GM12878 (cell line): ENCODE measurements around the gene THSD4. TPM values are rescaled to one million over a fixed set of nuclear protein-coding genes. Genes with fewer than 3 reads are reported as not detected.

ENCODE experiments used
- ATAC-seq: fragments of 200-7000 bp; cut with Tn5 transposase; 3 replicates; pipeline ENCODE4 v1.9.1; 2020; ENCODE audit warnings: mild to moderate bottlenecking, moderate library complexity
- BruUV-seq: library from RNA; stranded (reverse); fragments of 400-500 nt; replicated peaks from 2 replicates; lab custom pipeline; 2021; lab: Mats Ljungman, UMichigan
- CTCF ChIA-PET: fragments of 300-600 bp; sonication (Branson Sonifier 250); formaldehyde crosslinking; extraction: SDS; loops from one replicate; lab custom pipeline; 2021; ENCODE audit warnings: inconsistent platforms; lab: Yijun Ruan, JAX
- POLR2A ChIA-PET: fragments of 350-600 bp; formaldehyde crosslinking; extraction: SDS; loops from one replicate; lab custom pipeline; 2021; ENCODE audit warnings: inconsistent platforms; lab: Charles Lee
- RAD21 ChIA-PET: fragments of 300-600 bp; sonication (Branson Sonifier 250); formaldehyde crosslinking; loops from one replicate; lab custom pipeline; 2023; ENCODE audit warnings: antibody characterized with exemption; ENCODE audit not compliant: unreplicated experiment; lab: Charles Lee
- SMC1A ChIA-PET: fragments of 300-600 bp; sonication (Branson Sonifier 250); formaldehyde crosslinking; loops from one replicate; lab custom pipeline; 2023; ENCODE audit not compliant: unreplicated experiment, uncharacterized antibody; lab: Charles Lee
- DNase-seq: peaks from one replicate; pipeline ENCODE4 v3.0.0-alpha.2; 2011; ENCODE audit warnings: low read depth, low spot score
- FAIRE-seq: peaks from 3 replicates; lab custom pipeline; 2011; peaks lifted over from hg19 to GRCh38; lab: Jason Lieb, UNC
- H2AFZ ChIP-seq: 2 replicates; pipeline ENCODE4 v1.6.0; 2011; ENCODE audit warnings: low read depth, low read length, control low read depth; ENCODE audit not compliant: control insufficient read depth
- H3K27ac ChIP-seq: 2 replicates; pipeline ENCODE4 v1.5.1; 2011; ENCODE audit warnings: control low read depth; ENCODE audit not compliant: control insufficient read depth, insufficient read depth
- H3K27me3 ChIP-seq, 2 experiments: replicated peaks in 1 of 2; 2 replicates each; pipeline versions ENCODE4 v1.6.0 to v1.6.1; 2011; ENCODE audit warnings: low read length in 1 of 2; ENCODE audit not compliant: control insufficient read depth in 2 of 2, insufficient read depth in 2 of 2
- H3K36me3 ChIP-seq, 2 experiments: 2 replicates each; pipeline ENCODE4 v1.5.1; 2011; ENCODE audit warnings: low read length in 1 of 2; ENCODE audit not compliant: control insufficient read depth in 2 of 2, insufficient read depth in 2 of 2
- H3K4me1 ChIP-seq: 2 replicates; pipeline ENCODE4 v1.6.1; 2011; ENCODE audit warnings: mild to moderate bottlenecking, low read length, moderate library complexity, mixed read lengths; ENCODE audit not compliant: control insufficient read depth, insufficient read depth
- H3K4me2 ChIP-seq: 2 replicates; pipeline ENCODE4 v1.6.0; 2011; ENCODE audit warnings: control low read depth; ENCODE audit not compliant: control insufficient read depth, insufficient read depth
- H3K4me3 ChIP-seq: fragments of 200-600 bp; sonication (generic); 2 replicates; pipeline ENCODE4 v1.5.1; 2016
- H3K79me2 ChIP-seq: 2 replicates; pipeline ENCODE4 v1.6.0; 2011; ENCODE audit warnings: low read length; ENCODE audit not compliant: control insufficient read depth, insufficient read depth
- H3K9ac ChIP-seq: 2 replicates; pipeline ENCODE4 v1.8.0; 2011; ENCODE audit warnings: low read length, control low read depth, mixed read lengths; ENCODE audit not compliant: control insufficient read depth, insufficient read depth
- H3K9me3 ChIP-seq: replicated peaks from 3 replicates; pipeline ENCODE4 v1.5.1; 2011; ENCODE audit warnings: mild to moderate bottlenecking, low read length; ENCODE audit not compliant: control insufficient read depth, insufficient read depth
- H4K20me1 ChIP-seq: 2 replicates; pipeline ENCODE4 v1.6.0; 2011; ENCODE audit not compliant: control insufficient read depth, insufficient read depth
- ATF2 ChIP-seq: IDR thresholded peaks from 2 replicates; pipeline ENCODE4 v1.6.1; 2012; ENCODE audit warnings: low read length, inconsistent platforms
- EP300 ChIP-seq, 2 experiments: fragments of 150-350 bp in 1 of 2; IDR thresholded peaks; 2 replicates each; pipeline ENCODE4 v1.6.1; 2011 to 2012; ENCODE audit warnings: low read depth in 2 of 2, low read length in 2 of 2, borderline replicate concordance in 1 of 2, improper control_type of control experiment in 1 of 2, inconsistent platforms in 1 of 2; ENCODE audit not compliant: control insufficient read depth in 1 of 2
- ETV6 ChIP-seq, 2 experiments: fragments of 450-650 bp in 1 of 2; IDR thresholded peaks in 1 of 2; conservative IDR thresholded peaks in 1 of 2; 2 replicates each; pipeline ENCODE4 v1.6.1; 2014; ENCODE audit warnings: antibody characterized with exemption in 1 of 2, borderline replicate concordance in 1 of 2, low read depth in 1 of 2, mild to moderate bottlenecking in 1 of 2, moderate library complexity in 1 of 2
- FOXK2 ChIP-seq: fragments of 450-650 bp; IDR thresholded peaks from 2 replicates; pipeline ENCODE4 v1.6.1; 2017; ENCODE audit warnings: mild to moderate bottlenecking, moderate library complexity
- NKRF ChIP-seq: fragments of 450-650 bp; conservative IDR thresholded peaks from 2 replicates; pipeline ENCODE4 v1.6.1; 2017; ENCODE audit warnings: mild to moderate bottlenecking, moderate library complexity
- NR2F1 ChIP-seq: fragments of 450-650 bp; conservative IDR thresholded peaks from 2 replicates; pipeline ENCODE4 v1.6.1; 2017; ENCODE audit warnings: mild to moderate bottlenecking
- PAX5 ChIP-seq: IDR thresholded peaks from 2 replicates; pipeline ENCODE4 v1.6.1; 2011; ENCODE audit warnings: low read depth, low read length, borderline replicate concordance
- PAX8 ChIP-seq: fragments of 450-650 bp; IDR thresholded peaks from 2 replicates; pipeline ENCODE4 v1.6.1; 2017; ENCODE audit warnings: mild to moderate bottlenecking, moderate library complexity
- RAD51 ChIP-seq: fragments of 450-650 bp; IDR thresholded peaks from 2 replicates; pipeline ENCODE4 v1.6.1; 2016; ENCODE audit warnings: moderate library complexity, mild to moderate bottlenecking, inconsistent platforms
- RUNX3 ChIP-seq: IDR thresholded peaks from 2 replicates; pipeline ENCODE4 v1.6.1; 2012; ENCODE audit warnings: low read length, inconsistent platforms
- SMAD1 ChIP-seq: fragments of 450-650 bp; IDR thresholded peaks from 2 replicates; pipeline ENCODE4 v1.6.1; 2018; ENCODE audit warnings: mild to moderate bottlenecking, low read depth; ENCODE audit not compliant: partially characterized antibody
- TAF1 ChIP-seq: IDR thresholded peaks from 2 replicates; pipeline ENCODE4 v1.6.1; 2011; ENCODE audit warnings: mild to moderate bottlenecking, low read depth, low read length, borderline replicate concordance
- WRNIP1 ChIP-seq: IDR thresholded peaks from 2 replicates; pipeline ENCODE4 v1.6.1; 2011; ENCODE audit warnings: low read depth, low read length, improper control_type of control experiment, borderline replicate concordance
- ZBTB4 ChIP-seq: fragments of 450-650 bp; formaldehyde crosslinking; IDR thresholded peaks from 2 replicates; pipeline ENCODE4 v1.4.0; 2022; ENCODE audit warnings: mild to moderate bottlenecking, moderate library complexity
- ZSCAN29 ChIP-seq: fragments of 450-650 bp; IDR thresholded peaks from 2 replicates; pipeline ENCODE4 v1.6.1; 2017; ENCODE audit warnings: mild to moderate bottlenecking, moderate library complexity
- WGBS: methylation state at CpG from one replicate; pipeline ENCODE4 v1.1.6; 2016; ENCODE audit warnings: low lambda C conversion rate; ENCODE audit not compliant: insufficient replicate concordance, insufficient coverage; ENCODE audit errors: missing lambda C conversion rate; 5-methylcytosine and 5-hydroxymethylcytosine counted together
- in situ Hi-C: fragments of 300-500 bp; cut with MboI; formaldehyde crosslinking; loops from 9 replicates; pipeline ENCODE4 v1.14.3; 2018; ENCODE audit warnings: mixed read lengths
- intact Hi-C: fragments of 100-400 bp; cut with micrococcal nuclease; formaldehyde crosslinking; loops from one replicate; pipeline ENCODE4 v1.14.2; 2022; ENCODE audit not compliant: unreplicated experiment
- polyA plus RNA-seq, 11 experiments: library from polyadenylated mRNA; depleted of rRNA in 4 of 11; unstranded in 6 of 11; stranded (reverse) in 5 of 11; fragments of >200 nt; fragmentation: Nextera tagmentation in 4 of 11; fragmentation: Illumina TruSeq in 1 of 11; extraction: Ambion mirVana in 4 of 11; extraction: Trizol in 1 of 11; gene quantifications; 1 replicate in 1 of 11; 2 replicates in 10 of 11; pipeline versions ENCODE4 v1.2.1 to v1.2.3, GENCODE V29; 2011 to 2016; ENCODE audit warnings: inconsistent platforms in 2 of 11, missing spikeins in 2 of 11, low read depth in 1 of 11
- total RNA-seq, 4 experiments: library from RNA; depleted of rRNA in 3 of 4; stranded (reverse); fragments of >200 nt in 3 of 4; fragmentation: Illumina TruSeq in 1 of 4; extraction: Trizol in 1 of 4; gene quantifications; 2 replicates each; pipeline versions ENCODE4 v1.2.1 to v1.2.3, GENCODE V29; 2013 to 2021

Gene THSD4
- total and polyA plus RNA-seq, 10 of the 15 experiments (the other 5 are each of a cell fraction or from before 2014, with no cell fraction given): 0.04 to 0.13 (median 0.05) TPM; not detected in 7

- Histone ChIP-seq H3K36me3 (no peaks in the 10 kb centered on the region), H3K4me2 (no peak overlapping the region), H4K20me1 (no peaks in the 10 kb centered on the region), H3K9me3 (no peaks in the 10 kb centered on the region), H3K27me3 (peaks cover 0 to 1% of the 10 kb centered on the region in 2 experiments; a peak in 1 of 4 replicates), H3K4me3 (no peak overlapping the region), H3K79me2 (no peaks in the 10 kb centered on the region), H3K27ac (no peak overlapping the region), H3K4me1 (no peaks in the 10 kb centered on the region), H3K9ac (no peak overlapping the region), H2AFZ (no peak overlapping the region)
- FAIRE-seq (no peak), DNase-seq (no peak), ATAC-seq (no peak)
- no TSS peak for BruUV-seq
- POLR2A ChIA-PET: no interaction called here
- SMC1A ChIA-PET: no interaction called here
- in situ Hi-C loops (no loop called here), intact Hi-C loops (no loop called here)
- RAD21 ChIA-PET: no interaction called here
- WGBS: 39% methylated on average over 5 of the region's 5 CpGs
- CTCF ChIA-PET: interaction anchor here (1.4 kb wide), 1 partner anchor 18 kb away, joined by 3 read pairs; no protein-coding TSS in a partner anchor
- no peak for TF ChIP-seq RUNX3
- no peak for TF ChIP-seq ATF2
- TF ChIP-seq PAX5: no peak
- TF ChIP-seq NR2F1: no peak
- TF ChIP-seq WRNIP1: no peak
- no peak for TF ChIP-seq ZSCAN29
- TF ChIP-seq ETV6 (conservative IDR thresholded peaks at IDR 0.05 in 1 of 2, IDR thresholded peaks at IDR 0.05 in 1 of 2; ENCODE audit: borderline replicate concordance in 1 of 2, low read depth in 1 of 2): no peak
- no peak for TF ChIP-seq SMAD1
- no peak for TF ChIP-seq TAF1
- TF ChIP-seq ZBTB4: no peak
- no peak for TF ChIP-seq PAX8
- TF ChIP-seq NKRF: no peak
- no peak for TF ChIP-seq RAD51
- no peak for TF ChIP-seq EP300 (IDR thresholded peaks at IDR 0.05; ENCODE audit: borderline replicate concordance in 1 of 2, control insufficient read depth in 1 of 2, low read depth in 2 of 2, low read length in 2 of 2)
- TF ChIP-seq FOXK2: no peak
These were observed 598.0 kb downstream of the THSD4 start for GRCh38 chr15:71713191-71713809.
